ENCODE results near the gene OGA.

OGA gene

DNA sequence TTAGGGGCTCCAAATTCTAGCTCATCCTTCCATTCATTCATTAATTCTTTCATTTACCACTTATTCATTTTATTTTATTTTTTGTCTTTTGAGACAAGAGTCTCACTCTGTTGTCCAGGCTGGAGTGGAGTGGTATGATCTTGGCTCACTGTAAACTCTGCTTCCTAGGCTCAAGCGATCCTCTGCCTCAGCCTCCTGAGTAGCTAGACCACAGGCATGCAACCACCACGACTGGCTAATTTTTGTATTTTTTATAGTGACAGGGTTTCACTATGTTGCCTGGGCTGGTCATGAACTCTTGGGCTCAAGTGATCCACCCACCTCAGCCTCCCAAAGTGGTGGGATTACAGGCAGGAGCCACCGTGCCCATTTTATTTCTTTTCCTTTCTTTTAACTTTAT, 74.0 kb downstream of the OGA start:
- H3K4me3 ChIP-seq (ENCODE audit: control insufficient read depth, low read depth, low read length), result no peak overlapping the region
- TF ChIP-seq, protein P1, sequence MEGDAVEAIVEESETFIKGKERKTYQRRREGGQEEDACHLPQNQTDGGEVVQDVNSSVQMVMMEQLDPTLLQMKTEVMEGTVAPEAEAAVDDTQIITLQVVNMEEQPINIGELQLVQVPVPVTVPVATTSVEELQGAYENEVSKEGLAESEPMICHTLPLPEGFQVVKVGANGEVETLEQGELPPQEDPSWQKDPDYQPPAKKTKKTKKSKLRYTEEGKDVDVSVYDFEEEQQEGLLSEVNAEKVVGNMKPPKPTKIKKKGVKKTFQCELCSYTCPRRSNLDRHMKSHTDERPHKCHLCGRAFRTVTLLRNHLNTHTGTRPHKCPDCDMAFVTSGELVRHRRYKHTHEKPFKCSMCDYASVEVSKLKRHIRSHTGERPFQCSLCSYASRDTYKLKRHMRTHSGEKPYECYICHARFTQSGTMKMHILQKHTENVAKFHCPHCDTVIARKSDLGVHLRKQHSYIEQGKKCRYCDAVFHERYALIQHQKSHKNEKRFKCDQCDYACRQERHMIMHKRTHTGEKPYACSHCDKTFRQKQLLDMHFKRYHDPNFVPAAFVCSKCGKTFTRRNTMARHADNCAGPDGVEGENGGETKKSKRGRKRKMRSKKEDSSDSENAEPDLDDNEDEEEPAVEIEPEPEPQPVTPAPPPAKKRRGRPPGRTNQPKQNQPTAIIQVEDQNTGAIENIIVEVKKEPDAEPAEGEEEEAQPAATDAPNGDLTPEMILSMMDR (conservative IDR thresholded peaks at IDR 0.05; ENCODE audit: control insufficient read depth, insufficient read depth, low read depth, low read length), result no peak
- no peak for DNase-seq (ENCODE audit: low read depth)

GRCh38 chr10:101741938-101742337, 76.3 kb downstream of the OGA start:
- no peak for DNase-seq (ENCODE audit: low read depth)
- TF ChIP-seq, protein P1 (conservative IDR thresholded peaks at IDR 0.05; ENCODE audit: control insufficient read depth, insufficient read depth, low read depth, low read length), result no peak
- no peak overlapping the region for H3K4me3 ChIP-seq (ENCODE audit: control insufficient read depth, low read depth, low read length)

- TF ChIP-seq, protein P1 (conservative IDR thresholded peaks at IDR 0.05; ENCODE audit: control insufficient read depth, insufficient read depth, low read depth, low read length), result no peak
- no peak overlapping the region for H3K4me3 ChIP-seq (ENCODE audit: control insufficient read depth, low read depth, low read length)
- no peak for DNase-seq (ENCODE audit: low read depth)
Measured at GRCh38 chr10:101736666-101737065, 81.6 kb downstream of the OGA start.
